HUES6 (cell line): ENCODE data around the gene TP63.

Experiments
- H3K27ac ChIP-seq: 2 replicates; pipeline ENCODE4 v1.7.0; 2013; ENCODE audit warnings: low read depth, mild to moderate bottlenecking, low read length, inconsistent platforms
- H3K27me3 ChIP-seq: 2 replicates; pipeline ENCODE4 v1.6.1; 2013; ENCODE audit warnings: low read length; ENCODE audit not compliant: control insufficient read depth, insufficient read depth
- H3K36me3 ChIP-seq: 2 replicates; pipeline ENCODE4 v1.6.1; 2013; ENCODE audit warnings: low read length; ENCODE audit not compliant: control insufficient read depth, insufficient read depth
- H3K4me1 ChIP-seq: 2 replicates; pipeline ENCODE4 v1.6.1; 2013; ENCODE audit warnings: low read length; ENCODE audit not compliant: control insufficient read depth, insufficient read depth
- H3K4me3 ChIP-seq: 2 replicates; pipeline ENCODE4 v1.5.1; 2013; ENCODE audit warnings: low read depth, low read length
- H3K9ac ChIP-seq: one replicate; pipeline ENCODE4 v1.6.1; 2013; ENCODE audit warnings: mild to moderate bottlenecking, low read length
- H3K9me3 ChIP-seq: 2 replicates; pipeline ENCODE4 v1.6.1; 2013; ENCODE audit warnings: low read depth, low read length; ENCODE audit not compliant: control insufficient read depth, insufficient read depth

TP63 gene

DNA sequence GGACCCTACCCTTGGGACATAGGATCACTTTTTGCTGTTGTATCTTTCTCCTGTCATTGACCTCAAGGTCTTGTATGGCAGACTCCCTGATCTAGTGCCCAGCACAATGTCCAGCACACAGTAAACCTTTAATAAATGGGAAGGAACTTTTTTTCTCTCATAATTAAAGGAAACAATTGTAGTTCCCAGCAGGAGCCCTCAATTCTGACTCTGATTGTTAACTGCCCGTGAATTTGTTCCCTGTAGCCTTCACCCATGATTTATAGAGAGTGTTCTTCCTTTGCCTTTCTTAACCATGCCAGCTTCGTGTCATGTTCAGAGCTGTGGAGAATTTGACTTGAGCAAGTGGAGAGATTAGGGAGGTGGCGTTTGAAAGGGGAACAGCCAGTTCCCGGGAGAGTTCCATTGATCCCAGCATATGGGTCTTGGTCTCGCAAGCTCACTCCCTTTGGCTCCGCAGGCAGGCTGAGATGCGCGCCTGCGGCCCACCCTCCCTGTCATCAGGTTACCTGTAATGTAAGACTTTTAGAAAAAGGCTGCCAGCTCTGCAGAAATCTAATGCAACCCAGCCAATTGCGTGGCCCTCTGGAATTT lies 182.6 kb downstream of the TP63 start:
- Histone ChIP-seq H3K4me3 (no peak overlapping the region), H3K27me3 (peaks cover 5% of the 10 kb centered on the region; the same call in 1 of the 2 replicates)

DNA sequence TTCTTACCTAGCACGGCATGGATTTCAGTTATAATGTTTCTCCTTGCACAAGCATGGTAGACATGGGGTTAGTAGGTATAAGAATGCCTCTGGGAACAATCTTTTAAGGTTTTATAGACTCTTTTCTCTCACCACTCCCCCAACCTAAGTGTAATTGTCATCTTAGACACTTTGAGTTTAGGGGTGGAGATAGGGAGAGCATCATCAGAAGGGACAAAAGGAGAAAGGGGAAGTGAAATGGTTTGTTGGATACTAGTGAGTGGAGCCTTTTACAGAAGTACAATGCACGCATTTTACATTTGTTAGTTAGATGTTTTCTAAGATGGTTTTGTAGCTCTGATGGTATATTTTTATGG lies 189.2 kb downstream of the TP63 start:
- no peaks in the 10 kb centered on the region for H3K27me3 ChIP-seq
- H3K4me1 ChIP-seq = peaks cover 8% of the 10 kb centered on the region; the same call in 1 of the 2 replicates
- H3K4me3 ChIP-seq = no peak overlapping the region
- H3K9me3 ChIP-seq = no peaks in the 10 kb centered on the region
- no peak overlapping the region for H3K27ac ChIP-seq
- H3K9ac ChIP-seq = no peak overlapping the region
- no peaks in the 10 kb centered on the region for H3K36me3 ChIP-seq

More for the DNA sequence above, 182.6 kb downstream of the TP63 start:
- Histone ChIP-seq H3K27ac (no peak overlapping the region), H3K36me3 (no peaks in the 10 kb centered on the region), H3K4me1 (peaks cover 8% of the 10 kb centered on the region; the same call in 1 of the 2 replicates), H3K9me3 (no peaks in the 10 kb centered on the region), H3K9ac (no peak overlapping the region)

DNA sequence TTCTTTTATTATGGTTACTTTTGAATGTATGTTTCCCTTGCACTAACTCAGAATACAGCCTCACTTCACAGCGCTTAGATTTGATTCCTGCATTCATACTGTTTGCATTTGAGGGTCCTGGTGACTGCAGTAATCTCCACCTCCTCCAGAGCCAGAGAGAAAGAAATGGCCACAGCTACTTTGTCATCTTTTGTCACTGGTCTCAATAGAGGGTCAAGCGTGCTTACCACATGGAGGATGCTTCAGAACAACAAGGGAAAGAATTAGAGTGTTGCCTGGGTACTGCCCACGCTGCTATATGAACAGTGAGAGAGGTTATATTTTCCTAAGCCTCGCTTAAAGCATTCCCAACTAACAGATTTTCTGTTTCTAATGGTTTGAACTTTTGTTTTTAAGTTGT lies 190.1 kb downstream of the TP63 start:
- Histone ChIP-seq H3K9ac (no peak overlapping the region), H3K27me3 (no peaks in the 10 kb centered on the region), H3K36me3 (no peaks in the 10 kb centered on the region), H3K4me3 (no peak overlapping the region), H3K9me3 (no peaks in the 10 kb centered on the region), H3K27ac (no peak overlapping the region), H3K4me1 (peaks cover 8% of the 10 kb centered on the region; the same call in 1 of the 2 replicates)

DNA sequence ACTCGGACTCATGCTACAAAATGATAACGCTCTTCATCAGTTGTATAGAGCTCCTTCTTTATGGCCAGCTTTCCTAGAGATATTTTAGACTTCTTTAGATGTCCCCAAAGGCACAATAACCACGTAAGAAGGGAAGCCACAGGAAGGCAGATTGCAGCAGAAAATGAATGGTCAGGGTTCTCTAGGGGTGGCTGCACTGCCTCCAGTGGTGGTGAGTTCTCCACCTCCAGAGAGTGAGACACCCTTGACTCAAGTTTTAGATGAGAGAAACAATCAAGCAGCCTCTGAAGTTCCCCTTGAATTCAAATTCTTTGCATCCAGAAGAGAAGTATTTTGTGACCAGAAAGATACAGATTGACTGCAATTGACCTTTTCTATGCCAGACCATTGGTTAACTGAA lies 191.5 kb downstream of the TP63 start:
- H3K27ac ChIP-seq = no peak overlapping the region
- H3K9me3 ChIP-seq = no peaks in the 10 kb centered on the region
- H3K27me3 ChIP-seq = no peaks in the 10 kb centered on the region
- no peak overlapping the region for H3K9ac ChIP-seq
- no peak overlapping the region for H3K4me3 ChIP-seq
- no peaks in the 10 kb centered on the region for H3K36me3 ChIP-seq
- H3K4me1 ChIP-seq = no peaks in the 10 kb centered on the region

DNA sequence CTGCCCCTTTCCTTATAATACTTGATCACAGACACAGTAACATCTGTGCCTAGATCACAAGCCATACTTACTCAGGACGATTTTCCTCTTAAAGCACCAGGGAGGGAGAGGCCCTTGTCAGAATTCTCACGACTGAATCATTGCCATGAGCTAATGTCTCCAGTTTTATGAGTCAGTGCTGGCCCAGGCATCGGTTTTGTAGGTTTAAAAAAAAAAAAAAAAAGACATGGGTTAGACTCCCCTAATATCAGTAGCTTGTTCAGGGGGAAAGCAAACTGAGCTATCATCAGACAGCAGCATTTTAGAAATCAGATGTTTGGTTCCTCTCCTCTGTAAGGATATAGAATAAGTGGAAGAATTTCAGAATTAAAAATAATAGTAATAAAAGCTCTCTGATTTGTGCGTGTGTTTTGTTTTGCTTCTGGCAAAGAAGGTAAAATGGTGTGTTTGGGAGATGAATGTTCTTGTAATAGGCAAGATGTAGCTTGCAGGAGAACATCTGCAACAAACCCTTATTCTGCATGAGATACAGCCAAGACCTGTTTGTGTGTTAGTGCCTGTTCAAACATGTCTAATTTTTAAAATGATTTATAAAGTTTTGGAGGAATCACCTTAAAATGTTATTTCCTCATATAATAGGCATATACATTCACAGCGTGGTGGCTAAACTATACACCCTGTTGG lies 193.6 kb downstream of the TP63 start:
- Histone ChIP-seq H3K9ac (no peak overlapping the region), H3K27me3 (no peaks in the 10 kb centered on the region), H3K4me3 (no peak overlapping the region), H3K4me1 (no peaks in the 10 kb centered on the region), H3K9me3 (no peaks in the 10 kb centered on the region), H3K27ac (no peak overlapping the region), H3K36me3 (no peaks in the 10 kb centered on the region)

DNA sequence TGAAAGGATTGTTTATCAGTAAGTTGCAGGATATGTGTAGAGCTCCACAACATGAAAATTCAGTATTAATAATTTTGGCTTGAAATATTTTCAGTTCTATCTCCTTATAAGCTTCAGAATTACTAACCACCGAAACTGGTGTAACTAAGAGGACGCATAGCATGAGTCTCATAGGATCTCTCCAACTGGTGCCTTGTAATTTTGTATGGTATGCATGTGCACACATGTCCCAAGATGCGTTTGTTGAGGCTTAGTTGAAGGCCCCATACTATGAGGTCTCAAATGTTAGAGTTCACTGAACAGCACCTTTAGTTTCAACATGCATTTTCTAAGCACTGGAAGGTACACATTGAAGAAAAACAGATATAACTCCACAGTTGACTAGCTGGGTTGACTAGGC lies 195.4 kb downstream of the TP63 start:
- no peak overlapping the region for H3K9ac ChIP-seq

DNA sequence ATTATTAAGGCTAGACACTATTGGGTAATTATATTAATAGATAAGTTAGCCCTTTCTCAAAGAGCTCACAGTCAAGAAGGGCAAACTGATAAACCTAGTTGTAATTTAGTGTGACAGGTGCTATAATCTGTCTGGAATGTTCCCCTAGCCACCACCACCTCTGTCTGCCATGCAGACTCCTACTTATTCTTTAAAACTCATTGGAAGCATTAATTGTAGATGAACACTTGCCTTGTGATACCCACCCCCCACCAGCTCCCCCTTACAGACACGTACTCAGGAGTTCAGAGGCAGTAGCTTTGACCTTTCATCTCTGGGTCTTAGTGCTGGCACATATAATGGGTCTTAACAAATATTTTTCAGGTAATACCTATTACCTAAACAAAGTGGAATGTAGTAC lies 195.9 kb downstream of the TP63 start:
- Histone ChIP-seq H3K9me3 (no peaks in the 10 kb centered on the region), H3K27me3 (no peaks in the 10 kb centered on the region), H3K36me3 (no peaks in the 10 kb centered on the region), H3K27ac (no peak overlapping the region), H3K4me1 (no peaks in the 10 kb centered on the region), H3K9ac (no peak overlapping the region), H3K4me3 (no peak overlapping the region)

More for the DNA sequence above, 195.4 kb downstream of the TP63 start:
- Histone ChIP-seq H3K27ac (no peak overlapping the region), H3K4me3 (no peak overlapping the region), H3K27me3 (no peaks in the 10 kb centered on the region), H3K9me3 (no peaks in the 10 kb centered on the region), H3K4me1 (no peaks in the 10 kb centered on the region), H3K36me3 (no peaks in the 10 kb centered on the region)

DNA sequence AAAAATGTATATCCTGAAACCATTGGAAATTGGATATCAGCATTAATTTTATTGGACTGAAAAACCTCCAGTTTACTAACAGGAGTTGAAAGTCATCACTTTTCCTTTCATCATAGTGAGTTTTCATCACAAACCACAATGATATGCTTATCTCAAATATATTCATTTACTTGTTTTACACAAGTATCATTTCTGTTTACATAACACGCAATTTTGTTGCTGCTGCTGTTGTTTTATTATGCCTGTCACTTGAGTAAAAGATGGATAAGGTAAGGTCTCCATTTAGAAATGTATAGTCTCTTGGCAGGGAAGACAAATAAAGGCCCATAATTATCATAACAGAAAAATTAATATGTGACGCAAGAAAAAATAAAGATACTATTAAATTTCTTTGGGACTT lies 199.2 kb downstream of the TP63 start:
- no peaks in the 10 kb centered on the region for H3K36me3 ChIP-seq
- H3K4me3 ChIP-seq = no peak overlapping the region
- no peaks in the 10 kb centered on the region for H3K27me3 ChIP-seq
- H3K9me3 ChIP-seq = no peaks in the 10 kb centered on the region
- H3K9ac ChIP-seq = no peak overlapping the region
- H3K4me1 ChIP-seq = no peaks in the 10 kb centered on the region
- no peak overlapping the region for H3K27ac ChIP-seq

DNA sequence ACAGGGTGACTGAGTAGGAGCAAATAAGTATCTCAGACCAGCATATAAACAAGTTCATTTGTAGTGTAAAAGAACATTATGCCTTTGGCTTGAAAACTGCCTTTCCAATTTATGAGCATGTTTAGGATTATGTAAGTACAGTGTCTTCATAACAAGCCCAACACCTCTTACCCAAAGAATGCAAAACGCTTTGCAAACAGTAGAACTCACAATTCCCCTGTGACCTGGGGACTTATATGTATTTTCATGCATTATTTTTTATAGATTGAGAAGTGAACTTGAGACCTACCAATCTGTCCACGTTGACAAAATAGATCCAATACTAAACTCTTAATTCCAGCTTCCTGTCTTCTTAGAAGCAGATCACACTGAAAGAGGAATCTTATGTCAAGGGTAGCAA lies 202.1 kb downstream of the TP63 start:
- no peak overlapping the region for H3K9ac ChIP-seq
- no peak overlapping the region for H3K27ac ChIP-seq
- H3K4me3 ChIP-seq = no peak overlapping the region
- H3K9me3 ChIP-seq = no peaks in the 10 kb centered on the region
- no peaks in the 10 kb centered on the region for H3K4me1 ChIP-seq
- H3K27me3 ChIP-seq = no peaks in the 10 kb centered on the region
- no peaks in the 10 kb centered on the region for H3K36me3 ChIP-seq

DNA sequence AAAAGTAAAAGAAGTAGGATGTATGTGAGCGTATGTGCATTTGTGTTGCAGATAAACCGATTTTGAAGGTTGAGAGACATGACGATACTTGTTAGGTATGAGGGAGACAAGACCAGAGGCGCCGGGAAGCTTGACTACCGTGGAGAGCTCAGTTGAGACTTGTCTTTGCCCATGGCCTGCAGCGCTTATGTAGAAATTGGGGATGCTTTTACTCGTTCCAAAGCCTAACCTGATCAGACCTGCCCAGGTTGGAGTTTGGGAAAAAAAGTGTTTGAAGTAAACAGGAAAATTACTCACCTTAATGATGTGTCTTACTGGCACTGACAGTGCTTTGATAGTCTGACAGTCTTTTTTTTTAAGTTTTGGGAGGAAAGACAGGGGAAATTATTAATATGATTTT lies 202.8 kb downstream of the TP63 start:
- Histone ChIP-seq H3K9me3 (no peaks in the 10 kb centered on the region), H3K27me3 (no peaks in the 10 kb centered on the region), H3K36me3 (no peaks in the 10 kb centered on the region), H3K9ac (no peak overlapping the region), H3K4me3 (no peak overlapping the region), H3K27ac (no peak overlapping the region), H3K4me1 (no peaks in the 10 kb centered on the region)

DNA sequence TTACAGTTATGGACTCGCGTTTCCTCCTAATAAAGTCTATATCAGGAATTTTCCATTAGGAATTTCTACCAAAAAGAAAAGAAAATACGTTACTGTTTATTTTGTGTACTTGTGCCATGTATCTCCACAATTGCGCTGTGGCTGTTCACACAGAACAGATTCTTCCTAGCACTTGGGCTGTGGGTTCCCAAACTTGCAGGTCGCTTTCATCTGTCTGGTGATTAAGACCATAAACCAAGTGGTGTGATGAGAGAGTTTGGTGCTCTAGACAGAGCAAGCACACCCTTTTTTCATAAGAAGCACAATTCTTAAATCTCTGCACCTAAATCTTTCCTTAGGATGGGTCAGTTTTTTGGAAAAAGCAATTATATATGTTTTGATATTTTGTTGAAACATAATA lies 203.3 kb downstream of the TP63 start:
- H3K36me3 ChIP-seq = no peaks in the 10 kb centered on the region
- H3K4me1 ChIP-seq = no peaks in the 10 kb centered on the region
- H3K9ac ChIP-seq = no peak overlapping the region
- H3K9me3 ChIP-seq = no peaks in the 10 kb centered on the region
- H3K27me3 ChIP-seq = no peaks in the 10 kb centered on the region
- no peak overlapping the region for H3K27ac ChIP-seq
- H3K4me3 ChIP-seq = no peak overlapping the region
